ENCODE results near the gene INPP4B.

The INPP4B gene

DNA sequence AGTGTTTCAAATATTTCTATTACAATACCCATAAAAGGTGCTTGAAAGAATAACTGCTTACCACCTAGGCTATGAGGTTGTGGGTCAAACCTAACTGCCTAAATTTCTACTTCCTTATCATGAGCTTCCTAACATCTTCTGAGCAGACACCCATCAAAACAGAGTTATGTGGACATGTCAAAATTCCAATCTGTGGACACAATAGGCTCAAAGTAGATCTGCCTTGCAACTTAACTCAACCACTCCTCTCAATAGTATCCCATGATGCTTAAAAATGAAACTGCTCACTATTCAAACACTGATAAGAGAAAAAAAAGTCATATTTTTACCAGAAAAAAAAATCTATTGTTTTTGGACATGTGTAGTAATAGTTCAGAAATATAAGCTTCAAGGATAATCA lies 462.7 kb downstream of the INPP4B start:
- H3K4me1 ChIP-seq (ENCODE audit: insufficient read depth, low read length, severe bottlenecking), result no peaks in the 10 kb centered on the region

GRCh38 chr4:142380052-142380602 lies 466.0 kb downstream of the INPP4B start:
- H3K4me2 ChIP-seq (ENCODE audit: low read length), result no peak overlapping the region
- H3K9ac ChIP-seq (ENCODE audit: low read length), result no peak overlapping the region
- no peaks in the 10 kb centered on the region for H3K36me3 ChIP-seq (ENCODE audit: insufficient read depth, low read length)
- TF ChIP-seq, protein P1, sequence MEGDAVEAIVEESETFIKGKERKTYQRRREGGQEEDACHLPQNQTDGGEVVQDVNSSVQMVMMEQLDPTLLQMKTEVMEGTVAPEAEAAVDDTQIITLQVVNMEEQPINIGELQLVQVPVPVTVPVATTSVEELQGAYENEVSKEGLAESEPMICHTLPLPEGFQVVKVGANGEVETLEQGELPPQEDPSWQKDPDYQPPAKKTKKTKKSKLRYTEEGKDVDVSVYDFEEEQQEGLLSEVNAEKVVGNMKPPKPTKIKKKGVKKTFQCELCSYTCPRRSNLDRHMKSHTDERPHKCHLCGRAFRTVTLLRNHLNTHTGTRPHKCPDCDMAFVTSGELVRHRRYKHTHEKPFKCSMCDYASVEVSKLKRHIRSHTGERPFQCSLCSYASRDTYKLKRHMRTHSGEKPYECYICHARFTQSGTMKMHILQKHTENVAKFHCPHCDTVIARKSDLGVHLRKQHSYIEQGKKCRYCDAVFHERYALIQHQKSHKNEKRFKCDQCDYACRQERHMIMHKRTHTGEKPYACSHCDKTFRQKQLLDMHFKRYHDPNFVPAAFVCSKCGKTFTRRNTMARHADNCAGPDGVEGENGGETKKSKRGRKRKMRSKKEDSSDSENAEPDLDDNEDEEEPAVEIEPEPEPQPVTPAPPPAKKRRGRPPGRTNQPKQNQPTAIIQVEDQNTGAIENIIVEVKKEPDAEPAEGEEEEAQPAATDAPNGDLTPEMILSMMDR (IDR thresholded peaks at IDR 0.05; ENCODE audit: low read length), result no peak
- no peak for TF ChIP-seq EZH2 (IDR thresholded peaks at IDR 0.05; ENCODE audit: borderline replicate concordance, low read length)
- H3K9me2 ChIP-seq (ENCODE audit: low read depth, low read length), result no peaks in the 10 kb centered on the region
- H4K20me1 ChIP-seq (ENCODE audit: insufficient read depth, low read length), result no peaks in the 10 kb centered on the region
- H3K4me3 ChIP-seq (ENCODE audit: low read depth, low read length, poor library complexity, severe bottlenecking), result no peak overlapping the region
- no peak overlapping the region for H3K27ac ChIP-seq (ENCODE audit: low read depth, low read length, poor library complexity, severe bottlenecking)
- no peaks in the 10 kb centered on the region for H3K4me1 ChIP-seq (ENCODE audit: insufficient read depth, low read length, severe bottlenecking)
- H3K9me3 ChIP-seq (ENCODE audit: low read length), result no peaks in the 10 kb centered on the region
- H3F3A ChIP-seq (ENCODE audit: insufficient read depth, low read length), result no peaks in the 10 kb centered on the region
- H3K27me3 ChIP-seq (ENCODE audit: insufficient read depth, low read length), result no peaks in the 10 kb centered on the region
- no peak overlapping the region for H2AFZ ChIP-seq (ENCODE audit: low read length)
- no peaks in the 10 kb centered on the region for H3K79me2 ChIP-seq (ENCODE audit: insufficient read depth, low read length)

More for the DNA sequence above, 462.7 kb downstream of the INPP4B start:
- H3K4me3 ChIP-seq (ENCODE audit: low read depth, low read length, poor library complexity, severe bottlenecking), result no peak overlapping the region
- H4K20me1 ChIP-seq (ENCODE audit: insufficient read depth, low read length), result no peaks in the 10 kb centered on the region
- H3K36me3 ChIP-seq (ENCODE audit: insufficient read depth, low read length), result no peaks in the 10 kb centered on the region
- no peak overlapping the region for H3K9ac ChIP-seq (ENCODE audit: low read length)
- H3K9me3 ChIP-seq (ENCODE audit: low read length), result no peaks in the 10 kb centered on the region
- H3K79me2 ChIP-seq (ENCODE audit: insufficient read depth, low read length), result no peaks in the 10 kb centered on the region
- H3F3A ChIP-seq (ENCODE audit: insufficient read depth, low read length), result no peaks in the 10 kb centered on the region
- H3K27ac ChIP-seq (ENCODE audit: low read depth, low read length, poor library complexity, severe bottlenecking), result no peak overlapping the region
- H3K27me3 ChIP-seq (ENCODE audit: insufficient read depth, low read length), result no peaks in the 10 kb centered on the region
- no peak overlapping the region for H2AFZ ChIP-seq (ENCODE audit: low read length)
- H3K4me2 ChIP-seq (ENCODE audit: low read length), result no peak overlapping the region
- H3K9me2 ChIP-seq (ENCODE audit: low read depth, low read length), result no peaks in the 10 kb centered on the region
- no peak for TF ChIP-seq EZH2 (IDR thresholded peaks at IDR 0.05; ENCODE audit: borderline replicate concordance, low read length)
- TF ChIP-seq, protein P1 (IDR thresholded peaks at IDR 0.05; ENCODE audit: low read length), result no peak

- H2AFZ ChIP-seq (ENCODE audit: low read length), result no peak overlapping the region
- no peaks in the 10 kb centered on the region for H4K20me1 ChIP-seq (ENCODE audit: insufficient read depth, low read length)
- no peak overlapping the region for H3K27ac ChIP-seq (ENCODE audit: low read depth, low read length, poor library complexity, severe bottlenecking)
Observed at GRCh38 chr4:142379277-142380051, 466.6 kb downstream of the INPP4B start.

More at GRCh38 chr4:142379277-142380051, 466.6 kb downstream of the INPP4B start:
- no peaks in the 10 kb centered on the region for H3K9me3 ChIP-seq (ENCODE audit: low read length)
- no peaks in the 10 kb centered on the region for H3K79me2 ChIP-seq (ENCODE audit: insufficient read depth, low read length)
- no peaks in the 10 kb centered on the region for H3K9me2 ChIP-seq (ENCODE audit: low read depth, low read length)
- H3K4me2 ChIP-seq (ENCODE audit: low read length), result no peak overlapping the region
- H3K27me3 ChIP-seq (ENCODE audit: insufficient read depth, low read length), result no peaks in the 10 kb centered on the region
- no peak for TF ChIP-seq EZH2 (IDR thresholded peaks at IDR 0.05; ENCODE audit: borderline replicate concordance, low read length)
- TF ChIP-seq, protein P1 (IDR thresholded peaks at IDR 0.05; ENCODE audit: low read length), result no peak
- H3K9ac ChIP-seq (ENCODE audit: low read length), result no peak overlapping the region
- no peaks in the 10 kb centered on the region for H3K36me3 ChIP-seq (ENCODE audit: insufficient read depth, low read length)
- H3F3A ChIP-seq (ENCODE audit: insufficient read depth, low read length), result no peaks in the 10 kb centered on the region
- H3K4me3 ChIP-seq (ENCODE audit: low read depth, low read length, poor library complexity, severe bottlenecking), result no peak overlapping the region
- H3K4me1 ChIP-seq (ENCODE audit: insufficient read depth, low read length, severe bottlenecking), result no peaks in the 10 kb centered on the region
